Measurements from ENCODE around the gene ARPC1B. TPM values are rescaled to one million over a fixed set of nuclear protein-coding genes. Genes with fewer than 3 reads are reported as not detected.

The ARPC1B gene
- total RNA-seq, 4 donors from 2014 or later = 74.5 to 275 (median 196) TPM

DNA sequence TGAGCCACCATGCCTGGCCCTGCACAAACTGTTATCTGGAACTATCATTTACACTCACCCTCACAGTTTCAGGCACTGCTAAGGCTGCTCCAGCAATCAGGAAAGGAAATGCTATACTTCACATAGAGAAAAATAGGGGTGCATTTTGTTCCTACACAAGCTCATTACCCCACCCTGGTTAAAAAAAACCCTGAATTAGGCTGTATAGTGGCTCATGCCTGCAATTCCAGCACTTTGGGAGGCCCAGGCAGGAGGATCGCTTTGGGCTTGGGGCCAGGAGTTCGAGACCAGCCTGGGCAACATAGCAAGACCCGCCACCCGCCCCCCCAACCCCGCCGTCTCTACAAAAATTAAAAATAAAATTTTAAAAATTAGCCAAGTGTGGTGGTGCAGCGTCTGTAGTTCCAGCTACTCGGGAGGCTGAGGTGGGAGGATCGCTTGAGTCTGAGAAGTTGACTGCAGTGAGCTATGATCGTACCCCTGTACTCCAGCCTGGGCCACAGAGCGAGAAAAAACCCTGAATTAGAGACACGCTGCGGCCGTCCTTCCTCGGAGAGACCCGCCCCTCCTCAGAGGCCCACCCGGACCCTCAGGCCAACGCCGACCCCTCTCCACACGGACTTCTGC lies 63.5 kb downstream of the ARPC1B start:
- Histone ChIP-seq H3K4me1 (peaks cover 6% of the 10 kb centered on the region in 2 donors), H3K36me3 (no peaks in the 10 kb centered on the region), H3K4me3 (peak overlapping the region; percentile 73 to 87), H3K27ac (peak overlapping the region; percentile 88 to 91), H3K9me3 (no peaks in the 10 kb centered on the region), H3K27me3 (no peaks in the 10 kb centered on the region)
- no peak for TF ChIP-seq POLR2A (IDR thresholded peaks at IDR 0.05)
- TF ChIP-seq, protein P1, sequence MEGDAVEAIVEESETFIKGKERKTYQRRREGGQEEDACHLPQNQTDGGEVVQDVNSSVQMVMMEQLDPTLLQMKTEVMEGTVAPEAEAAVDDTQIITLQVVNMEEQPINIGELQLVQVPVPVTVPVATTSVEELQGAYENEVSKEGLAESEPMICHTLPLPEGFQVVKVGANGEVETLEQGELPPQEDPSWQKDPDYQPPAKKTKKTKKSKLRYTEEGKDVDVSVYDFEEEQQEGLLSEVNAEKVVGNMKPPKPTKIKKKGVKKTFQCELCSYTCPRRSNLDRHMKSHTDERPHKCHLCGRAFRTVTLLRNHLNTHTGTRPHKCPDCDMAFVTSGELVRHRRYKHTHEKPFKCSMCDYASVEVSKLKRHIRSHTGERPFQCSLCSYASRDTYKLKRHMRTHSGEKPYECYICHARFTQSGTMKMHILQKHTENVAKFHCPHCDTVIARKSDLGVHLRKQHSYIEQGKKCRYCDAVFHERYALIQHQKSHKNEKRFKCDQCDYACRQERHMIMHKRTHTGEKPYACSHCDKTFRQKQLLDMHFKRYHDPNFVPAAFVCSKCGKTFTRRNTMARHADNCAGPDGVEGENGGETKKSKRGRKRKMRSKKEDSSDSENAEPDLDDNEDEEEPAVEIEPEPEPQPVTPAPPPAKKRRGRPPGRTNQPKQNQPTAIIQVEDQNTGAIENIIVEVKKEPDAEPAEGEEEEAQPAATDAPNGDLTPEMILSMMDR (IDR thresholded peaks at IDR 0.05) = no peak
- no peak for DNase-seq
- intact Hi-C loops (cut with DNase I; ENCODE audit: low total_unique reads) = no loop called here

DNA sequence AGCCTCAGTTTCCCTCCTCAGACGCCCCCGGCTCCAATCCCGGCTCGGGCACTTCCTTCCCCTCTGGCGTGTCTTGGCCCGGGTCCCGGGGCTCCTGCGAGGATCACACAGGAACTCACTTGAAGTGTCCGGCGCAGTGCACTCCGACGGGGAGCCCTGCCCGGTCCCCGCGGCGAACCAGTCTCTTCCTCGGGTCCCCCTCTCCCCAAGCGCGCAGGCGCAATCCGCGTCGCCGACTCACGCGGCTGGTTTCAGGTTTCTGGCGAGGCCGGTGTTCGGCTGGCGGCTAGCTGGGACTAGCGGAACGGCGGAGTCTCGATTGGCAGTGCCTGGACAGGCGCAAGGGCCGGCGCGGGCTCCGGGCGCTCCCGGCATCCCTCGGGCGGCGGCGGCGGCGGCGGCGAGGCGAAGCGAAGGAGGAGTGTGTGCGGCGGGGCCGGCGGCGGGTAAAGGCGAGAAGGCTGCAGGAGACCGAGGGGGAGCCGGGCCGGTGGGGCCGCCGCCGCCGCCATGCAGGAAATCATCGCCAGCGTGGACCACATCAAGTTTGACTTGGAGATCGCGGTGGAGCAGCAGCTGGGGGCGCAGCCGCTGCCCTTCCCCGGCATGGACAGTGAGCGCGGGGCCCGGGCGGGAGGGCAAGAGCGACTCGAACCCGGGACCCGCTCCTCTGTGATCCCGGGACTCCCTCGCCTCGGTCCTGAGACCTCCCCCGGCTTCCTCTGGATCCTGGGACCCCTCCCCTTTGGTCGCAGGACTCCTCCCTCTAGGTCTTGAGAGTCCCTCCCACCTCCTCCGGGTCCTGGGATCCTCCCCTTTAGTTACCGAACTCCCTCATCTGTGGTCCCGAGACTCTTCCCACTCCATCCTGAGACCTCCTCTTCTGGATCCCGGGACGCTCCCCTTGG lies 64.3 kb downstream of the ARPC1B start, which contains the start of the genes CPSF4 and PTCD1:
TSS of gene CPSF4 (plus strand) at position 371 of the 908 bp plus-strand sequence. CDS start at position 511, 140 bp downstream.
TSS of gene PTCD1 (minus strand) at position 226 of the 908 bp plus-strand sequence. CDS start 3,556 bp downstream, outside the sequence.
- Histone ChIP-seq H3K9me3 (no peaks in the 10 kb centered on the region), H3K27me3 (no peaks in the 10 kb centered on the region), H3K4me1 (peaks cover 6% of the 10 kb centered on the region in 2 donors), H3K27ac (peak within 1 kb of the TSS; percentile 88 to 91), H3K4me3 (peak within 1 kb of the TSS; percentile 73 to 87), H3K36me3 (no peaks in the 10 kb centered on the region)
- peak; percentile 93 to 97 for DNase-seq
- intact Hi-C loops (cut with DNase I; ENCODE audit: low total_unique reads) = no loop called here
- TF ChIP-seq, protein P1 (IDR thresholded peaks at IDR 0.05) = peak in 2 of 4 experiments; percentile 5 to 49
- peak in 1 of 2 donors; percentile 62 for TF ChIP-seq POLR2A (IDR thresholded peaks at IDR 0.05)

DNA sequence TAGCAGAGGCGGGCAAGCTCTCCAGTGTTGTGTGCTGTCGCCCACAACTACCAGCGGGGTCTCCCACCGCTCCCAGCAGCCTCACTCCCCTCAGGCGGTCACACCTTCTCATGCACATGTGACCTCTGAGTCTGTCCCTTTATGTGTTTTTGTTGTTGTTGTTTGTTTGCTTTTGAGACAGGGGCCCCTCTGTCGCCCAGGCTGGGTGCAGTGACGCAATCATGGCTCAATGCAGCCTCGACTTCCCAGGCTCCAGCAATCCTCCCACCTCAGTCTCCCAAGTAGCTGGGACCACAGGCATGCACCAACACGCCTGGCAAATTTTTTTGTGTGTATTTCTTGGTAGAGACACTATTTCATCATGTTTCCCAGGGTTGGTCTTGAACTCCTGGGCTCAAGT lies 65.7 kb downstream of the ARPC1B start:
- DNase-seq = no peak
- Histone ChIP-seq H3K27me3 (no peaks in the 10 kb centered on the region), H3K36me3 (no peaks in the 10 kb centered on the region), H3K9me3 (no peaks in the 10 kb centered on the region), H3K4me1 (peaks cover 6% of the 10 kb centered on the region in 2 donors), H3K4me3 (peak overlapping the region; percentile 73 to 87), H3K27ac (no peak overlapping the region)
- TF ChIP-seq POLR2A (IDR thresholded peaks at IDR 0.05) = no peak
- TF ChIP-seq, protein P1 (IDR thresholded peaks at IDR 0.05) = no peak
- intact Hi-C loops (cut with DNase I; ENCODE audit: low total_unique reads) = no loop called here

Other genes starting within 250 kb of the ARPC1B start
- 10 to 100 TPM; 14.4 to 39.5 (median 26.2) TPM for gene SMURF1, start 230.6 kb upstream of the ARPC1B start, total RNA-seq
- gene KPNA7, start 166.6 kb upstream of the ARPC1B start, total RNA-seq = not detected
- gene MYH16, start 101.9 kb upstream of the ARPC1B start, total RNA-seq = not detected
- 100 to 1,000 TPM in 3 of 4 donors, 10 to 100 TPM in 1; 76.5 to 118 (median 103) TPM for gene ARPC1A, start 48.8 kb upstream of the ARPC1B start, total RNA-seq
- 100 to 1,000 TPM in 1 of 4 donors, 10 to 100 TPM in 3; 39.9 to 185 (median 72.1) TPM for gene PDAP1, start 33.9 kb downstream of the ARPC1B start, total RNA-seq
- 10 to 100 TPM; 29.4 to 93.2 (median 54.4) TPM for gene BUD31, start 34.2 kb downstream of the ARPC1B start, total RNA-seq
- 10 to 100 TPM in 1 of 4 donors, 1 to 10 TPM in 3; 1.2 to 17.4 (median 7.5) TPM for gene PTCD1, start 64.1 kb downstream of the ARPC1B start, total RNA-seq
- 10 to 100 TPM; 23.8 to 67.9 (median 38.4) TPM for gene CPSF4, start 64.2 kb downstream of the ARPC1B start, total RNA-seq
- 100 to 1,000 TPM; 135 to 598 (median 384) TPM for gene ATP5MF, start 91.4 kb downstream of the ARPC1B start, total RNA-seq
- gene ZNF789, start 98.2 kb downstream of the ARPC1B start, total RNA-seq = 10 to 100 TPM in 3 of 4 donors, 1 to 10 TPM in 1; 1.5 to 24.5 (median 16.8) TPM
- gene ZNF394, start 125.6 kb downstream of the ARPC1B start, total RNA-seq = 10 to 100 TPM; 22.8 to 55.0 (median 43.3) TPM
- 10 to 100 TPM in 1 of 4 donors, 1 to 10 TPM in 3; 3.1 to 15.5 (median 9.2) TPM for gene ZKSCAN5, start 129.9 kb downstream of the ARPC1B start, total RNA-seq
- gene FAM200A, start 177.4 kb downstream of the ARPC1B start, total RNA-seq = 10 to 100 TPM in 1 of 4 donors, 1 to 10 TPM in 3; 1.3 to 22.6 (median 5.1) TPM
- gene ZNF655, start 183.9 kb downstream of the ARPC1B start, total RNA-seq = 100 to 1,000 TPM in 2 of 4 donors, 10 to 100 TPM in 2; 37.1 to 142 (median 99.9) TPM
- 1 to 10 TPM in 1 of 4 donors, under 1 TPM in 3; 0.29 to 2.2 (median 0.66) TPM for gene TMEM225B, start 223.5 kb downstream of the ARPC1B start, total RNA-seq
- 10 to 100 TPM in 3 of 4 donors, 1 to 10 TPM in 1; 6.8 to 26.9 (median 22.8) TPM for gene ZSCAN25, start 242.2 kb downstream of the ARPC1B start, total RNA-seq

Data from uterus (tissue), 4 donors.